CD4-positive, alpha-beta T cell treated with Interleukin-1 beta for 1 hour (primary cell): ENCODE data around the gene NFASC.

Experiments used
- DNase-seq, 2 donors: peaks; one replicate each; pipeline ENCODE4 v3.0.0-alpha.2; 2020 to 2022

NFASC gene

GRCh38 chr1:205046870-205047269, 176.2 kb downstream of the NFASC start:
- DNase-seq = no peak

- no peak for DNase-seq
Observed at GRCh38 chr1:205047764-205048231, 177.1 kb downstream of the NFASC start.

- DNase-seq = no peak
Observed at GRCh38 chr1:205048382-205048781, 177.7 kb downstream of the NFASC start.

GRCh38 chr1:205049479-205049878, 178.8 kb downstream of the NFASC start:
- no peak for DNase-seq

- DNase-seq = no peak
Observed at GRCh38 chr1:205052690-205053089, 182.0 kb downstream of the NFASC start.

- DNase-seq = no peak
Observed at GRCh38 chr1:205053296-205053695, 182.6 kb downstream of the NFASC start.

DNA sequence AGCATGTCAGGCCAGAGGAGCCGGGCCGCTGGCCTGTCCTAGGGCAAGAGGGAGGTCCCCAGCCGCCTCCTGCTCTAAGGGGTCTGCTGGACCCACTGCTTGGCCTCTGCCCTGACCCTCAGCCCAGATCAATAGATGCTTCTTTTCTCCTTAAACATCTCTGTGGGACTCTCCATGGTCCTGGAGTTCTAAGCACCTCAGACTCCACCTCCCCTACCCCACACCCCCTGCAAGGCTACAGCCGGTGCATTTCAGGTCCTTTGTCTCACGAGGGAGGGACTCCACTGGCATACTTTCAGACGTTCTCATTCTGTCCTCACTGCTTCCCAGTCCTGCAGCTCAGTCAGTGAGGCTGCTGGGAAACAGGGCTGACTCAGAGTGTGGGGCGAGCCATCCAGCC, 183.4 kb downstream of the NFASC start:
- no peak for DNase-seq

- no peak for DNase-seq
Observed at GRCh38 chr1:205056188-205056611, 185.5 kb downstream of the NFASC start.

- no peak for DNase-seq
Observed at GRCh38 chr1:205056956-205057568, 186.4 kb downstream of the NFASC start.

DNA sequence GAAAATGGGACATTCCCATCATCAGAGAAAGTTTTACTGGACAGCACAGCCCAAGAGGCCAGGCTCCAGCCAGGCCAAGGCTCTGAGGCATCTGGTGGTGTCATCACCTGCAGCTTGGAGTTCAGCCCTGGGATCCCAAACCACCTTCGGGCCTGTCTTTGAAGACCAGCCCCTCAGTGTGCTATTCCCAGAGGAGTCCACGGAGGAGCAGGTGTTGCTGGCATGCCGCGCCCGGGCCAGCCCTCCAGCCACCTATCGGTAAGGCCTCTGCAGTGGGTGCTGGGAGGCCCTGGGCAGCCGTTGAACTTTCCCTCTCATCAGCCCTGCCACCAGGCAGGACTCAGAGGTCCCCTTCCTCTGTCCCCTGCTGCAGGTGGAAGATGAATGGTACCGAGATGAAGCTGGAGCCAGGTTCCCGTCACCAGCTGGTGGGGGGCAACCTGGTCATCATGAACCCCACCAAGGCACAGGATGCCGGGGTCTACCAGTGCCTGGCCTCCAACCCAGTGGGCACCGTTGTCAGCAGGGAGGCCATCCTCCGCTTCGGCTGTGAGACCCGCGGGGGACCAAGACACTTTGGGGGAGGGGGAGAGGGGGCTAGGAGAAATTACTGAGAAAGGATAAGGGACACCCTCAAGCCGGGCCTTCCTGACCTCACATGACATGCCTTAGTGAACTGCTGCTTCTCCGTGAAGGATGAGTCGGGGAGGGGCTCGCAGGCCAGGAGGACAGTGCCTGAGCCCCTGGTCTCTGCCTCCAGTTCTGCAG, 187.3 kb downstream of the NFASC start:
- DNase-seq = no peak

- DNase-seq = no peak
Observed at GRCh38 chr1:205058853-205059252, 188.2 kb downstream of the NFASC start.

GRCh38 chr1:205059660-205060059, 189.0 kb downstream of the NFASC start:
- DNase-seq = no peak

DNA sequence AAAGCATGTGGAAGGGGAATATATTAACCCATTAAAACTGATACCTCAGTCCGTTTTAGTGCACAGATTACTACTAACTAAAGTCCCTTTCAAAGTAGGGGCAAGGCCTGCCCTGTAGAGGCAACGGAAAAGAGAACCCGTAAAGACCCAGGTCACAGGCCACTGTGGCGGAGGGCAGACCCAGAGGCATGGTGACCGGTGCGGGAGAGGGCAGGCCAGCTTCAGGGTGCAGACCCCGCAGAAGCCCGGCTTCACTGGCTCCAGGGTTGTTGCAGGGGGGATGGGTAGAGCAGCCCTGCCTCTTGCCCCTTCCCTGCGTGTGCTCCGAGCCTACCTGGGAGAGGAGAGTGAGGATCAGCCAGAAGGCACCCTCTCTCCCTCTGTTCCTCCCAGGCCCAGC, 190.1 kb downstream of the NFASC start:
- DNase-seq = no peak

- no peak for DNase-seq
Observed at GRCh38 chr1:205061227-205061626, 190.6 kb downstream of the NFASC start.

GRCh38 chr1:205061665-205062069, 191.0 kb downstream of the NFASC start:
- peak; percentile 60 to 65 for DNase-seq

DNA sequence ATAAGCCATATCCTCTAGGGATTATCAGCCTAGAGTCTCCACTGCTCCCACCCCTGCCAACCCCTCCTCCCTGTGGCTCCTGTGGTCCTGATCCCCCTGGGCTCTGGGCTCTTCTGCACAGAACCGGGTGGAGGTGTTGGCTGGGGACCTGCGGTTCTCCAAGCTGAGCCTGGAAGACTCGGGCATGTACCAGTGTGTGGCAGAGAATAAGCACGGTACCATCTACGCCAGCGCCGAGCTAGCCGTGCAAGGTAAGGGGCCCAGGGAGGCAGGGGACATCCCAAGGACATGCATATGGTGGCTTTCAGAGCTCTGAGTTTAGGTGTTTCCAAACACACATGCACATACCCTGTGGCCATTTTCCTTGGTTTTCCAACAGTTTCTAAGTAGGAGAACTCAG, 191.7 kb downstream of the NFASC start:
- no peak for DNase-seq

DNA sequence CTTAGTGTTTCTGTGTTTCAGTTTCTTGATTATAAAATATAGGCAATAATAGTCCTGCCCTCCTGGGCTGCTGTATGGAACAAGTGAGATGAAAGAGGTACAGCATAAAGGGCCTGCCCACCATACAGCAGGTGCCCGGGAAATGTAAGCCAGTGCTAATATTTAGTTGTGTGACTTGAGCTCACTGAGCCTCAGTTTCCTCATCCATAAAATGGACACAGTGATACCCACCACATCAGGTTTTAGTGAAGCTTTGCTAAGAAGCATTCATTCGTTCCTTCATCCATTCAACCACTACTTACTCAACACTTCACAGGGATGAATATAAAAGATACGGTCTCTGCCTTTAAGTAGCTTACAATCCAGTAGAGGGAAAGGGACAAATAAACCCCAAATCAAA, 192.2 kb downstream of the NFASC start:
- no peak for DNase-seq

GRCh38 chr1:205064301-205064700, 193.6 kb downstream of the NFASC start:
- DNase-seq = no peak

GRCh38 chr1:205064741-205065316, 194.2 kb downstream of the NFASC start:
- DNase-seq = no peak

DNA sequence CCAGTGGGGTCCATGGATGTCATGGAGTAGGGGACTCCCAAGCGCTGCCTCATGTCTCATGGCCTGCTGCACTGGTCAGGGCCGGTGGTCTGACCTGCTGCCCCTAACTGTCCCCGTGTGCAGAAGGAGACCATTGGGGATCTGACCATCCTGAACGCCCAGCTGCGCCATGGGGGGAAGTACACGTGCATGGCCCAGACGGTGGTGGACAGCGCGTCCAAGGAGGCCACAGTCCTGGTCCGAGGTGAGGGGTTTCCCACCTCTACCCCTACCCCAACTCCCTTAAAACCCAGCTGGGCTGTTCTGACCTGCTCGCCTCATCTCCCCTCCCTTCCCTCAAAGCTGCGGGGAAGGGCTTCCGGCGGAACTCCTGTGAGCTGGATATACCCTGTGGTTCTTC, 195.0 kb downstream of the NFASC start:
- no peak for DNase-seq

DNA sequence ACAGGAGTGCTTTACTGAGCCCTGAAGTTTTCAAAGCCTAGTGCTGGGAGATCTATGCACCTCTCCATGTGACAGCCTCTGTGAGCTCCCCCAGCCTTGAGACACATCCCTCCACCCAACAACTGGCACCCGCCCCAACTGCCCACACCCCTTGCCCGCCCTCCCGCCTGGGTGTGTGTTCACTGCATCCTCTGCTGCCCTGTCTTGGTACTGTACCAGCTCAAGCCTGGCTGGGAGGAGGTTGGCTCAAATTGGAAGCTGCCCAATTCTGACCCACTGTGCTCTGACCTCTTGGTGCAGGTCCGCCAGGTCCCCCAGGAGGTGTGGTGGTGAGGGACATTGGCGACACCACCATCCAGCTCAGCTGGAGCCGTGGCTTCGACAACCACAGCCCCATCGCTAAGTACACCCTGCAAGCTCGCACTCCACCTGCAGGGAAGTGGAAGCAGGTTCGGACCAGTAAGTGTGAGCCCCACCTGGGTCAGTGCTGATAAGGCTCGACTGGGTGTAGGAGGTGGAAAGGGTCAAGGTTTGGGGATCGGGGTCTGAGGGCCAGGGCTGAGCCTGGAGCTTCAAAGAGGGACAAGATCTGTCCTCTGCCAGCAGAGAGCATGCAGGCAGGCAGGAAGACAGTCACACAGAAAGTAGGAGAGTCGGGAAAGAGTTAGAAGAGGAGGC, 195.6 kb downstream of the NFASC start:
- no peak for DNase-seq

DNA sequence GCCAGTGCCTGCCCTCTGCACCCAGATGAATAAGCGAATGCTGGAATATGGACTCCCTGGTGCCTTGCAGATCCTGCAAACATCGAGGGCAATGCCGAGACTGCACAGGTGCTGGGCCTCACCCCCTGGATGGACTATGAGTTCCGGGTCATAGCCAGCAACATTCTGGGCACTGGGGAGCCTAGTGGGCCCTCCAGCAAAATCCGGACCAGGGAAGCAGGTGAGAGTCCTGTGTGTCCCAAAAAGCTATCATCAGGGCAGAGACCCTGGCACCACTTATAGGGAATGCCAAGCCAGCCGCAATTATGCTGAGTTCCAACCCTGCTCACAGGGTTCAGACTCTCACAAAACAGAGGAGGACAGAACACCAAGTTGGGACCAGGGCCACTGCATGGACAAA, 196.4 kb downstream of the NFASC start:
- no peak for DNase-seq

DNA sequence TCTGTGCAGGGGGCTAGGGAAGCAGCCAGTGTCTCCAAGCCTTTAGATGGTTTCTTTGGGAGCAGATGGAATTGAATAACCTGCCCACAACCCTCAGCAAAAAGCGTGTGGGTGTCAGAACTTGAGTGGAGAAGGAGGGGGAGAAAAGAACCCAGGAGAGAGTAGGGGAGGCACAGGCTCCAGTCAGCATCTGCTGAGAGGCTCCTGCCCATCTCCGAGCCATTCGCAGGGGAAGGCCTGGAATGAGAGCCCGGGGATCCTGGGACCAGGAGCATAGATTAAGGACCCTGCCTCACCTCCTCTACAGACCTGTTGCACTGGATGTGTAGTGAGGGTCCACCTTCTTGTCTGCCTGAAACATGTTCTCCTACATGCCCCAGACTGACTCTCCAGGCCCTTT, 197.3 kb downstream of the NFASC start:
- DNase-seq = no peak
